ENCODE measurements around the gene XDH.

The XDH gene

GRCh38 chr2:31404302-31404701 is 10.2 kb downstream of the XDH start:
- DNase-seq (ENCODE audit: low spot score) (no peak), FAIRE-seq (no peak)

DNA sequence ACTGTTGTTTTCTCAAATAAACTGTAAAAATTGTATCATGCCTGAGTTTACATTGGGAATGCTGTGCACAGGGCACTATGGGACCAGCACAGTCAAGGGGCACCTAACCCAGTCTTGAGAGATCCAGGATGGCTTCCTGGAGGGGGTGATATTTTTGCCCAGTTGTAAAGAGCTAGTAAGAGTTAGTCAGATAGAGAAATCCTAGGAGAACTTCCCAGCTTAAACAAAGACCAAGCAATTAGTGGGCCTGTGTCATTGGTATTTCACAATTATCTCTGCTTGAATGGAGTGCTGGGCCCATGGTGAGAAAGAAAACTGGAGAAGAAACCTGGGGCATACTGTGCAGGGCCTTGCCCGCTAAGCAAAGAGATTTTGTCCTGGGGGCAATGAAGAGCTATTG is 12.2 kb downstream of the XDH start:
- no peak for FAIRE-seq
- DNase-seq (ENCODE audit: low spot score): no peak

GRCh38 chr2:31401580-31401979 is 13.0 kb downstream of the XDH start:
- DNase-seq (ENCODE audit: low spot score): peak; percentile 85
- peak; percentile 94 for FAIRE-seq

DNA sequence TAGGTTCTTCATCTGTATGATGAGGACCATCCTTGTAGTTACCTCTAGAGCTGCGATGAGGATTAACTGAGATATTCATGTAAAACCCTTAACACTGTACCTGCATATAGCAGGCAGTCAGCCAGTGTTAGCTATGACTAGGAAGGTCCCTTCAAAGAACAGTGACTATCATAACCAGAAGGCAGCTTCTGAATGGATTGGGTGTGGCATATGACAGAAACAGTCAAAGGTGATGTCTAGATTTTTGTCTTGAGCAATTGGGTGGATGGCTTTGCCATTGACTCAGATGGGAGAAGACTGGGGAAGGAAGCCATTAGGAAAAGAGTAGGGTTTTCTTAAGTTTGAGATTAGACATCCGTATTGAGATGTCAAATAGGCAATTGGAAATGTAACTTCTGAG is 15.7 kb downstream of the XDH start:
- peak; percentile 44 for FAIRE-seq
- DNase-seq (ENCODE audit: low spot score): no peak

GRCh38 chr2:31397094-31397493 is 17.4 kb downstream of the XDH start:
- DNase-seq (ENCODE audit: low spot score): no peak
- no peak for FAIRE-seq

DNA sequence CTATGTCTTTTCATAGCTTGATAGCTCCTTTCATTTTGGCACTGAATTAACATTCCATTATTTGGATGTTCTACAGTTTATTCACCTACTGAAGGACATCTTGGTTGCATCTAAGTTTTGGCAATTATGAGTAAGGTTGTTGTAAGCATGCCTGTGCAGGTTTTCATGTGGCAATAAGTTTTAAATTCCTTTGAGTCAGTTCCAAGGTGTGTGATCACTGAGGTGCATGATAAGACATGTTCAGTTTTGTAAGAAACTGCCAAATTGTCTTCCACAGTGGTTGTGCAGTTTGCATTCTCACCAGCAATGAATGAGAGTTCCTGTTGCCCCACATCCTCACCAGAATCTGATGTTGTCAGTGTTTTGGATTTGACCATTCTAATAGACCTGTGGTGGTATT is 24.2 kb downstream of the XDH start:
- DNase-seq (ENCODE audit: low spot score) (no peak), FAIRE-seq (no peak)

- FAIRE-seq (peak; percentile 40), DNase-seq (ENCODE audit: low spot score) (no peak)
Measured at GRCh38 chr2:31388736-31389135, 25.8 kb downstream of the XDH start.

DNA sequence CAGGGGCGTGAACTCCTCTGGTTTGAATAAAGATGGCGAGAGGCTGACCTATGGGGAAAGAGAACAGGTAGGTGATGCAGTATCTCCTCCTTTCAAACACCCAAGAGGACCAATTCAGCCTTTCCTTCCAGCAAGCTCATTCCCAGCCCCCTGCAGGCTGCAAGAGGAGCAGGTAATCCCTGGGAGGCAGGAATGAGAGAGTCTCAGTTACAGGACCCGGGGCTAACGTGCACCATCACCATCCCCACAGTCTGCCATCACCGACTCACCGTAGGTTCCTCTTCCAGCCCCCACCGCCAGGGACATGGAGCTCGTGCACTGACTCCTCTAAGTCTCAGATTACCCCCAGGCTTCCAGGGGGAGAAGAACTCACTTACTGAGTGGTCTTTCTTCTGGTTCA is 26.7 kb downstream of the XDH start:
- no peak for FAIRE-seq
- DNase-seq (ENCODE audit: low spot score): no peak

DNA sequence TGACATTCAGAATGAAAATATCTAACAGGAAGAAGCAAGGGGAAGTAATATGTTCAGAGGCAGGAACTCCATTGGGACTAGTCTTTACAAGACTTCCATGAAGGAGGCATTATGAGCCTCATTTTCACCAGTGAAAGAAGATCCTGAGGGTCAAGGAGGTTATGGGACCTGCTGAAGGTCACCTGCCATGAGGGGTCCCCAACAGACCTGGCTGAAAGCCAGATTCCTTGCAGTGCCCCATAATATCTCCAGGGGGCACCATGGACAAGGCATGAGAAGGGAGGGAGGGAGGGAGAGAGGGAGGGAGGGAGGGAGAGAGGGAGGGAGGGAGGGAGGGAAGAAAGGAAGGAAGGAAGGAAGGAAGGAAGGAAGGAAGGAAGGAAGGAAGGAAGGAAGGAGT is 27.9 kb downstream of the XDH start:
- no peak for DNase-seq (ENCODE audit: low spot score)
- no peak for FAIRE-seq

DNA sequence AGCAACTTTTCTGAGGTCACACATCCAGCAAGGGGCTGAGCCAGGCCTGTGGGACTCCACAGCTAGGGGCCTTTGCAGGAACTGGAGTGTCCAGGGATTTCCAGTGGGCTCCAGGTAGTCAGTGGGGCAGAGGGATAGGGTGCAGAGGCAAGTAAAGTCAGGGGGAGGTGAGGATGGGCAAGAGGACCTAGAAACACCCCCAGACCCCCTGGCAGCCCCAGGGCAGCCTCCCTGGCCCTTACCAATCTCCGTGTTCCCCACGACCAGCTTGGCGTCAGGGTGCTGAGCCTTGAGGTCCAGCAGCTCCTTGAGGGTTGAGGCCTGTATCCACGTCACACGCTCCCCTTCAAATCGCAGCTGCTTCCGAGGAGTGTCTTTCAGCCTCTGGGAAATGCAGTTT is 28.4 kb downstream of the XDH start:
- no peak for DNase-seq (ENCODE audit: low spot score)
- FAIRE-seq: no peak

DNA sequence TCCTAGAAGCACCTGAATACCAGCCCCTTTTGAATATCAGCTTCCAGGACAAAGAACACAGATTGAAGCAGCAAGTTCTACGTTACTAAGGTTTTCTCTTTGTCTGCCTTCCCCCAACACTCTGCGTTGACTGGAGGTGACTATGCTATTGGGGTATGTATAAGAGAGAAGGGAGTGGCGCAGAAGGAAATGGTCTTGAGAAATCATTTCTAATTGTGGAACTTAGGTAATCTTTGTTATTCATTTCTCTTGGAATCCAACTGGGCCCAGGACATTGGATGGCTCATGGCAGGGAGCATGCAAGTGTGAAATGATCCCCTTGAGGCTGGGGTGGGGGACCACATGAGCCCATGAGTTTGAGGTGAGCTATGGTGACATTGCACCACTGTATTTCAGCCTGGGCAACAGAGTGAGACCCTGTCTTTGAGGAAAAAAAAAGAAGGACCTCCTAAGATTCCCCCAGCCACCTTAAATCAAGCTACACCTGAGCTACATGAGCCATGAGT is 29.7 kb downstream of the XDH start:
- FAIRE-seq: peak; percentile 9
- DNase-seq (ENCODE audit: low spot score): peak; percentile 79

- FAIRE-seq (no peak), DNase-seq (ENCODE audit: low spot score) (peak; percentile 94)
Measured at GRCh38 chr2:31384351-31384750, 30.2 kb downstream of the XDH start.

GRCh38 chr2:31383471-31384153 is 30.9 kb downstream of the XDH start:
- FAIRE-seq: peak; percentile 13
- no peak for DNase-seq (ENCODE audit: low spot score)

GRCh38 chr2:31382452-31383120 is 32.0 kb downstream of the XDH start:
- peak; percentile 43 for DNase-seq (ENCODE audit: low spot score)

DNA sequence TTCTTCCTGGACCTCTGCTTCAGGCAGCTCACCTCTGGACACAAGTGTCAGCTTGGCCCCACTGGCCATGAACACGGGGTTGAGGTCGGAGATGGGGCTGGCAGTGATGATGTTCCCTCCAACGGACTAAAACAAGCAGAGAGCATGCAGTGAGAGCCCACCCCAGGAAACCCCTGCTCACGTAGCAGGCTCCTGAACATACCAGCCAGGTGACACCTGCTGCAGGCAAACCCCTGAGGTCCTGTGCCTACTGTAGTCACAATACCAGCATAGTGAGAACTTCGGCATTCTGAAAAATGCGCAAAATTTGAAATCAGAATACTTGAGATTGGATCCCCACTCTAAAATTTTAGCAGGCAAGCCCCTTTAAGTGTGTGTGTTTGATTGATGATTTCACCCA is 32.9 kb downstream of the XDH start:
- FAIRE-seq (no peak), DNase-seq (ENCODE audit: low spot score) (no peak)

More at GRCh38 chr2:31382452-31383120, 32.0 kb downstream of the XDH start:
- peak; percentile 87 for FAIRE-seq

- no peak for FAIRE-seq
- DNase-seq (ENCODE audit: low spot score): no peak
Measured at GRCh38 chr2:31380243-31380642, 34.3 kb downstream of the XDH start.

DNA sequence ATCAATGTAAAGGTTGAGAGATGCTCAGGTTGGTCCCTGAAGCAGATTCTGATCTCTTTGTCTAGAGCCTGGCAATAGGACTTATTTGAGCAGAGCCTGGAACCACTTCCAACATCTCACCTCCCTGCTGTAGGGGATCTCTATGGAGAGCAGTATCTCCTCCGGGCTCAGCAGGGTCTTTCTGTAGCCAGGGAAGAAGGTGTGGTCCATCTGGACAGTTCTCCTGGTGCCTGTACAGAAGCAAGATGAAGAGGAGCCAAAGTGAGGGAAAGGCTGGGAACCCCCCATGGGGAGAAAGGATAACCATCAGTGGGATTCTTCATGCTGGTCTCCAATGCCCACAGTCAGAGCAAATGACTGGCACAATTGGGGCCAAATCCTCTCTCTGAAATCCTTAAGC is 34.8 kb downstream of the XDH start:
- FAIRE-seq: no peak
- no peak for DNase-seq (ENCODE audit: low spot score)

- FAIRE-seq (no peak), DNase-seq (ENCODE audit: low spot score) (no peak)
Measured at GRCh38 chr2:31378791-31379501, 35.6 kb downstream of the XDH start.

- no peak for FAIRE-seq
Measured at GRCh38 chr2:31378389-31378788, 36.2 kb downstream of the XDH start.

DNA sequence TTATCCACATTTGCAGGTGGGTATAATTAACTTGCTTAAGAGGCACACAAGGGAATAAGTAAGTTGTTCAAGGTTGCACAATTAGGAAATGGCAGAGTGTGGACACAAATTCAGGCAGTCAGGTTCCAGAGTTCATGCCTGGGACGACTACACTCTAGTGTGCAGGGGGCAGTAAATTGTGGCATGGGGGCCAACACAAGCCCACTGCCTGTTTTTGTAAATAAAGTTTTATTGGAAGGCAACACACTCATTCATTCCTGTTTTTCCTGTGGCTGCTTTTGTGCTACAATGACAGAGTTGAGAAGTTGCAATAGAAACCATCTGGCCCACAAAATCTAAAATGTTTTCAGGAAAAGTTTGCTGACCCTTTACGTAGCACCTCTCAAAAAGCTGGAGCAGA is 41.4 kb downstream of the XDH start:
- FAIRE-seq (no peak), DNase-seq (ENCODE audit: low spot score) (no peak)

More at GRCh38 chr2:31378389-31378788, 36.2 kb downstream of the XDH start:
- DNase-seq (ENCODE audit: low spot score): no peak

DNA sequence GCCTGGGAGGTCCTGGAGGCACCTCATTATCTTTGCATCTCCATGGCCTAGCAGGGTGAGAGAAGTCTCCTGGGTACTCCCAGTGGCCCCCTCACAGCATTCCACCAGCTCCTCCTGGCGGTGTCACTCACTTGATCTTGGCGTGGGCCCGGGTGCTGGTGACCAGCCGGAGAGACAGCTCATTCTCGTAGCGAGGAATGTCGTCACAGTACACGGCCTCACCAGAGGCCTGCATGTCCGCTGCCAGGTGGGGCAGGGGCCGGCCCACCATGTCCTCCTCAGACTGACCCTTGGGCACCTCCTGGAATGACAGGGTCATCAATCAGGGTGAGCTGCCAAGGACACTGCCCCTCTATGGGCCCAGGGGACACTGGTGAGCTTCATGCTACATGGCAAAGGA is 42.4 kb downstream of the XDH start:
- FAIRE-seq: no peak
- no peak for DNase-seq (ENCODE audit: low spot score)

GRCh38 chr2:31371691-31372090 is 42.9 kb downstream of the XDH start:
- no peak for FAIRE-seq
- DNase-seq (ENCODE audit: low spot score): no peak

All from urothelium cell line (cell line).